Keratinocyte (primary cell): Measurements from ENCODE around the gene HEPN1.

Experiments
- CTCF ChIP-seq, 3 experiments: IDR thresholded peaks in 1 of 3; conservative IDR thresholded peaks in 1 of 3; optimal IDR thresholded peaks in 1 of 3; 2 replicates in 2 of 3; 3 replicates in 1 of 3; pipeline versions ENCODE3 to v1.5.1; 2011; ENCODE audit warnings: low read length in 3 of 3, mild to moderate bottlenecking in 3 of 3, moderate library complexity in 2 of 3, control low read depth in 1 of 3, inconsistent platforms in 1 of 3; ENCODE audit not compliant: insufficient read depth in 2 of 3; ENCODE audit errors: extremely low read depth in 1 of 3
- EZH2 ChIP-seq: IDR thresholded peaks from one replicate; pipeline ENCODE4 v1.6.1; 2012; ENCODE audit warnings: inconsistent platforms, mild to moderate bottlenecking, low read length, moderate library complexity

- no peak for TF ChIP-seq CTCF (optimal IDR thresholded peaks at IDR 0.05 in 1 of 3, IDR thresholded peaks at IDR 0.05 in 1 of 3, conservative IDR thresholded peaks at IDR 0.05 in 1 of 3; ENCODE audit: extremely low read depth in 1 of 3, insufficient read depth in 2 of 3, low read length in 3 of 3)
- TF ChIP-seq EZH2 = no peak
Observed at GRCh38 chr11:124945826-124946225, 26.8 kb downstream of the HEPN1 start.
